Measurements from ENCODE around the gene SIAH2.

SIAH2 gene

DNA sequence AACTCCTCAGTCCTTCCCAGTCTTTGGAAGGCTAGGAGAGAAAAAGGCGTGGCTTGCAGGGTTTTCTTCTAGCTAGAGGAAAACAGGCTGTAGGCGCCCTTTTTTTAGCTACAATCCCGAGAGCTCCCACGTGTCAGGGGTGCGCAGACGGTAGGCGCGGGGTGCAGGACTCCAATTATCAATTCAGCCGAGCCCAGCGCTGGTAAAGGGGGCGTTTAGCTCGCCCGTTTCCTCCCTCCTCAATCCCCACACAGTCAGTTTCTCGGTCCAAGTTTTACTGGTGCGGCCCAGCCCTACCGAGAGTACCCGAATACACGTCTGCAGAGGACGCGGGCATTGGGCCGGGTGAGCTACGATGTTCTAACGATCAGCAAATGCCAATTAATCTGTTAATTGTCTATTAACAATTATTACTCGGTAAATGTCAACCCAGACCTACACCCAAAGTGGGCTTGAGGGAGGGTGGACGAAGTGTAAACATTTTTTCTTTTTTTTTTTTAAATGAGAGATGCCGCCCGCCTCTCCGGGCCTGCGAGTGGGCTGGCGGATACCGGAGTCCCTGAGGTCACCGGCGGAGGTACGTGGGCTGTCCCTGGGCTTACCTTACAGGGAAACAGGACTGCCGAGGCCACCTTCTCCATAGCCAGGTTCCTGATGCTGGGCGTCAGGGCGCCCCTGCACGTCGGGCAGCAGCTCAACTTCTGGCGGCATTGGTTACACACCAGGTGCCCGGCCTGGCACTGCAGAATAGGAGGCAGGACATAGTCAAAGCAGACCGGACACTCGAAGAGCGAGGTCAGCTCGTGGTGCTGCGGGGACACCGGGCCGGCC, 923 bp downstream of the SIAH2 start:
- H3K4me3 ChIP-seq (ENCODE audit: insufficient read depth, low read depth, low read length), result peak overlapping the region; percentile 63
- H3K9me3 ChIP-seq (ENCODE audit: control insufficient read depth, low read length), result no peaks in the 10 kb centered on the region
- H3K36me3 ChIP-seq (ENCODE audit: control insufficient read depth, insufficient read depth, low read length), result no peaks in the 10 kb centered on the region
- H3K27me3 ChIP-seq (ENCODE audit: control insufficient read depth, insufficient read depth, low read length, poor library complexity, severe bottlenecking), result peaks cover 39% of the 10 kb centered on the region
- peaks cover 4% of the 10 kb centered on the region for H3K4me1 ChIP-seq (ENCODE audit: control insufficient read depth, insufficient read depth, low read length)
- H3K27ac ChIP-seq (ENCODE audit: insufficient read depth, low read depth, low read length, poor library complexity, severe bottlenecking), result no peak overlapping the region
- WGBS, 2 experiments, result 1% methylated on average over 47 to 48 of the region's 48 CpGs

DNA sequence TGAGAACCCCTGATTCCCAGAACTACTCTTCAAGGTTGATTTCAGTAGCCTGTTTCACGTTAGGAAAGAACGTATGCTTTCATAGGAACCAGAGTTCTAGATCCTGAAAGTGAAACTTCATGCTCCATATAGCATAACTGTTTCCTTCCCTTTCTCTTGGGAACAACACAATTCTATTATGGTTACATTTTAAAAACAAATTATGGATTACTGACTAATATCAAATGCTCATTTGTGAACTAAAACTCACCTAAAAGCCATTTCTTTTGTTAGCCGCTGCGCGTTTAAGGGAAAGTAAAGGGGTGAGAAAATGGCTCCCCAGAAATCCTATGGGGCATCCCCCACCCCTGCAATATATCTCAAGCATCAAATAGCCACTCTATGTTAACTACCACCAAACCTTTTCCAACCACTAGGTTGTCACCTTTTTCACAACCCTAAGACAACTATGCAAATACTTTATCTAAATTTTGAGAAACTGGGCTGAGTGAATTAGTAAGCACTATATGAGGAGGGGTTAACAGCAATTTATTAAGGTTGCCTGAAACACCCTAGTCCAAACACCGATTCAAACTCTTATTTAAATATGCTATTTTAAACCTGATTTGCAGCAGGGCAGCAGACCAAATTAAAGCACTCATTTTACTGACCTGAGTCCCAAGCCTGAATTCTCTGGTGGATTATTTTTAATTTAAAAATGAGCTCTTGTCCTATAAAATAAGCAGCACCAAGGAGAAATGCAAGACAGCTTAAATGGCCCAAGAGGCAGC, 2.4 kb downstream of the SIAH2 start:
- H3K27me3 ChIP-seq (ENCODE audit: control insufficient read depth, insufficient read depth, low read length, poor library complexity, severe bottlenecking), result peaks cover 38% of the 10 kb centered on the region
- peaks cover 4% of the 10 kb centered on the region for H3K4me1 ChIP-seq (ENCODE audit: control insufficient read depth, insufficient read depth, low read length)
- H3K27ac ChIP-seq (ENCODE audit: insufficient read depth, low read depth, low read length, poor library complexity, severe bottlenecking), result no peak overlapping the region
- 92 to 93% methylated on average over 6 of the region's 6 CpGs for WGBS, 2 experiments
- no peaks in the 10 kb centered on the region for H3K36me3 ChIP-seq (ENCODE audit: control insufficient read depth, insufficient read depth, low read length)
- H3K4me3 ChIP-seq (ENCODE audit: insufficient read depth, low read depth, low read length), result peak overlapping the region; percentile 63
- no peaks in the 10 kb centered on the region for H3K9me3 ChIP-seq (ENCODE audit: control insufficient read depth, low read length)

DNA sequence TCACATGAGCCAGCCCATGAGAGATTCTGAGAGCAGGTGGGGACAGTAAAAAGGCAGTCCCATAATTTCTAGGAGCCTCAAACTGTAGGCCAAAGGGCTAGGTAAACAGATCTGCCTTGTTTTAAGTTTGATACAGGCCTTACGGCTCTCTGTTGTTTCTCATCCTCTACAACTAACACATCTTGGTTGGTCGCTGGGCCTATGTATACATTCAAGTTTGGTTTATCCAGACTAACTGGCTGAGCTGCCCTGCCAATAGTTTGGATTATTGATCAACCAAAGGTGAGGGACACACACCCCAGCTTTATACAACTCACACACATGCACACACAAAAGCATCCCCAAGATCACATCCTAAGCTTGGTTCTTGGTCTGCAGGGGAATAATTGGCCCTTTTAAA, 3.0 kb downstream of the SIAH2 start:
- no peak overlapping the region for H3K4me3 ChIP-seq (ENCODE audit: insufficient read depth, low read depth, low read length)
- H3K36me3 ChIP-seq (ENCODE audit: control insufficient read depth, insufficient read depth, low read length), result no peaks in the 10 kb centered on the region
- 90 to 95% methylated on average over 2 of the region's 2 CpGs for WGBS, 2 experiments
- peaks cover 32% of the 10 kb centered on the region for H3K27me3 ChIP-seq (ENCODE audit: control insufficient read depth, insufficient read depth, low read length, poor library complexity, severe bottlenecking)
- H3K4me1 ChIP-seq (ENCODE audit: control insufficient read depth, insufficient read depth, low read length), result no peaks in the 10 kb centered on the region
- H3K9me3 ChIP-seq (ENCODE audit: control insufficient read depth, low read length), result no peaks in the 10 kb centered on the region
- no peak overlapping the region for H3K27ac ChIP-seq (ENCODE audit: insufficient read depth, low read depth, low read length, poor library complexity, severe bottlenecking)

DNA sequence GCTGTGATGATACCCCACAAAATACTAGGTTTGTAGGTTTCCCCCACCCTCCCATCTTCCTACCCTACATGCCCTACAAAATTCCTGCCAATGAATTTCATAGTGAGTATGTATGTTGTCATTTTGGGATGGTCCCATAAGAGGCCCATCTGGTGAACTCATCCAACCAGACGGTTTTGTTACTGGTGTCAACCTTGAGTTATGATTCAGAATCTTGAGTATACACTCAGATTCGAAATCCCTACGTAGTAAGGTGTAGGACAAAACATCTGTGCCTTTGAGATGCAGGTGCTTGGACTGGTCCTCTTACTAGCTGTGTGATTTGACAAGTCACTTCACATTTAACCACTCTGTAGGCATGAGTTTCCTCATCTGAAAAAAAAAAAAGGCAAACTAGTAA, 3.6 kb downstream of the SIAH2 start:
- 95 to 96% methylated on average over 3 of the region's 3 CpGs for WGBS, 2 experiments
- H3K27ac ChIP-seq (ENCODE audit: insufficient read depth, low read depth, low read length, poor library complexity, severe bottlenecking), result no peak overlapping the region
- H3K4me3 ChIP-seq (ENCODE audit: insufficient read depth, low read depth, low read length), result no peak overlapping the region
- peaks cover 26% of the 10 kb centered on the region for H3K27me3 ChIP-seq (ENCODE audit: control insufficient read depth, insufficient read depth, low read length, poor library complexity, severe bottlenecking)
- H3K4me1 ChIP-seq (ENCODE audit: control insufficient read depth, insufficient read depth, low read length), result no peaks in the 10 kb centered on the region
- no peaks in the 10 kb centered on the region for H3K9me3 ChIP-seq (ENCODE audit: control insufficient read depth, low read length)
- H3K36me3 ChIP-seq (ENCODE audit: control insufficient read depth, insufficient read depth, low read length), result no peaks in the 10 kb centered on the region

DNA sequence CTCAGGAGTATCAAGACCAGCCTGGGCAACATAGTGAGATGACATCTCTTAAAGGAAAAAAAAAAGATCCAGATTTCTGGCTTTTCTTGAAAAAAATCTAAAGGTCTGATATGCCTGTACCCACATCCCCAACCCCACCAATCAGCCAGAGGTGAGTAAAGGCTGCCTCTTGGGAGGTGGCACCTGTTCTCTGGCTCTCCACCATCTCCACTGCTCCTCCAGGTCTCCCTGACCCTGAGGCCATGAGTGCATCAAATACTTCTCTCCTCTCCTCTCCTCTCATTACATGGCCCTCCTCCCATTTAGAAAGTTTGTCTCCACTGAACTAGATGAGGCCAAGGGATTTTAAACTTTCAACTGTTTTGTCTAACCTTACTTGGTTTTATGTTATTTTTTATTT, 5.2 kb downstream of the SIAH2 start:
- H3K4me3 ChIP-seq (ENCODE audit: insufficient read depth, low read depth, low read length), result no peak overlapping the region
- no peak overlapping the region for H3K27ac ChIP-seq (ENCODE audit: insufficient read depth, low read depth, low read length, poor library complexity, severe bottlenecking)
- H3K27me3 ChIP-seq (ENCODE audit: control insufficient read depth, insufficient read depth, low read length, poor library complexity, severe bottlenecking), result peaks cover 18% of the 10 kb centered on the region
- no peaks in the 10 kb centered on the region for H3K4me1 ChIP-seq (ENCODE audit: control insufficient read depth, insufficient read depth, low read length)
- no peaks in the 10 kb centered on the region for H3K9me3 ChIP-seq (ENCODE audit: control insufficient read depth, low read length)
- H3K36me3 ChIP-seq (ENCODE audit: control insufficient read depth, insufficient read depth, low read length), result no peaks in the 10 kb centered on the region

DNA sequence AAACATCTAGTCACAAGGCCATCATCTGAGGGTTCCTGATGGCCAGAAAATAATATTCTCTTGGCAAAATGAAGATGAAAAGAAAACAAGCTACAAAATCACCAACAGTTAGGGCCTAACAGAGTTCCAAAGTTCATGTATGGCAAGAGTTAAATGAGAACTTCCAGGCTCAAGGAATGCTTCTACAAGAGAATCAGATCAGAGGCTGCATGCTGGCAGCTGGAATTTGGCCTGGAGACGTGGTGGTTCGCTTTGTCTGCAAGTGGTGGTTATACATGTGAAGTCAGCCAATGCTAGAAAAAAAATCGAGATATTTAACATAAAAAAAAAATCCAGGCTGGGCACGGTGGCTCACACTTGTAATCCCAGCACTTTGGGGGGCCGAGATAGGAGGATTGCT, 5.6 kb downstream of the SIAH2 start:
- Histone ChIP-seq H3K4me1 (ENCODE audit: control insufficient read depth, insufficient read depth, low read length) (no peaks in the 10 kb centered on the region), H3K4me3 (ENCODE audit: insufficient read depth, low read depth, low read length) (no peak overlapping the region), H3K36me3 (ENCODE audit: control insufficient read depth, insufficient read depth, low read length) (no peaks in the 10 kb centered on the region), H3K27me3 (ENCODE audit: control insufficient read depth, insufficient read depth, low read length, poor library complexity, severe bottlenecking) (peaks cover 16% of the 10 kb centered on the region), H3K9me3 (ENCODE audit: control insufficient read depth, low read length) (no peaks in the 10 kb centered on the region), H3K27ac (ENCODE audit: insufficient read depth, low read depth, low read length, poor library complexity, severe bottlenecking) (no peak overlapping the region)
- 71 to 75% methylated on average over 5 of the region's 5 CpGs for WGBS, 2 experiments

DNA sequence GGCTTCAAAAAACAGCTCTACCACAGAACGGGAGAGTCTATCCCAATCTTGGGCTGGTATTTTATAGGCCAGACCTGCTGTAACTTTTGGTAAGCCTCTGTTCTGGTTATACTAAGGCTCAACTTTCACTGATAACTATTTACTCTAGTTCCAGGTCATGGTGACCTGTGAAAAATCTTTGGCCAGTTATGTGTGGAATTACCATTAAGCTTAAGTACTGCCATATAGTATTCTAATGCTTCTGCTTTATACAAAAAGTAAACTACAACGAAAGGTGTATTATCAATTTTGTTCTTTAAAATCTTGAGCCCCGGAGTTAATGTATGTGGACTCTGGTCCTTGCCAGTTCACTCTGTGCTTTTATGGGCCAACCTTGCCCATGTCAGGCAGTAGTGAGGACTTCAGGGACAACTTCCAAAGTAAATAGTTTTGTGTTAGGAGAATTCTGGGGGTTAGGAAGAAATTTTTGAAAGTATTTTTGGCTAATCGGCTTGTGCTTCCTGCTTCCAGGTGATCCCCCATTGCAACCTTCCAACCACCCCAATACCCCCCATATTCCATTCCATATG, 6.4 kb downstream of the SIAH2 start:
- 95 to 98% methylated on average over 4 of the region's 4 CpGs for WGBS, 2 experiments
- H3K4me3 ChIP-seq (ENCODE audit: insufficient read depth, low read depth, low read length), result no peak overlapping the region
- no peak overlapping the region for H3K27ac ChIP-seq (ENCODE audit: insufficient read depth, low read depth, low read length, poor library complexity, severe bottlenecking)
- no peaks in the 10 kb centered on the region for H3K36me3 ChIP-seq (ENCODE audit: control insufficient read depth, insufficient read depth, low read length)
- H3K9me3 ChIP-seq (ENCODE audit: control insufficient read depth, low read length), result no peaks in the 10 kb centered on the region
- H3K4me1 ChIP-seq (ENCODE audit: control insufficient read depth, insufficient read depth, low read length), result no peaks in the 10 kb centered on the region
- H3K27me3 ChIP-seq (ENCODE audit: control insufficient read depth, insufficient read depth, low read length, poor library complexity, severe bottlenecking), result peaks cover 8% of the 10 kb centered on the region

DNA sequence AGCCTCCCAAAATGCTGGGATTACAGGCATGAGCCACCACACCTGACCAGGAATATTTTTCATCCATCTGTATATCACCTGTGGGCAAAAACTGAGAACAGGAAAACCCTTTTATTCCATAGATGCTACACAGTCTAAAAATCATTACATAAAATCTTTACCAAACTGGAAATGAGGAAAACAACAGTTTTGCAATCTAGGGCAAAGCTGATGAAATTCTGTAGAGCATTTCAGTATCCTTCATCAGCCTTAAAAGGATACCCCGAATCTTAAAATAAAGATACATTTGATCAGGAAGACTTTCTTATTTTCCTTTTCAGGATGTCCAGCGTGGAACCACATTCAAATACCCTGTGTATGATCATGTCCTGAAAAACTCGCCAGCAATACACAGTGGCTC, 7.1 kb downstream of the SIAH2 start:
- no peaks in the 10 kb centered on the region for H3K36me3 ChIP-seq (ENCODE audit: control insufficient read depth, insufficient read depth, low read length)
- H3K27me3 ChIP-seq (ENCODE audit: control insufficient read depth, insufficient read depth, low read length, poor library complexity, severe bottlenecking), result peaks cover 2% of the 10 kb centered on the region
- no peaks in the 10 kb centered on the region for H3K4me1 ChIP-seq (ENCODE audit: control insufficient read depth, insufficient read depth, low read length)
- H3K27ac ChIP-seq (ENCODE audit: insufficient read depth, low read depth, low read length, poor library complexity, severe bottlenecking), result no peak overlapping the region
- WGBS, 2 experiments, result 97% methylated on average over 3 of the region's 3 CpGs
- H3K4me3 ChIP-seq (ENCODE audit: insufficient read depth, low read depth, low read length), result no peak overlapping the region
- no peaks in the 10 kb centered on the region for H3K9me3 ChIP-seq (ENCODE audit: control insufficient read depth, low read length)

DNA sequence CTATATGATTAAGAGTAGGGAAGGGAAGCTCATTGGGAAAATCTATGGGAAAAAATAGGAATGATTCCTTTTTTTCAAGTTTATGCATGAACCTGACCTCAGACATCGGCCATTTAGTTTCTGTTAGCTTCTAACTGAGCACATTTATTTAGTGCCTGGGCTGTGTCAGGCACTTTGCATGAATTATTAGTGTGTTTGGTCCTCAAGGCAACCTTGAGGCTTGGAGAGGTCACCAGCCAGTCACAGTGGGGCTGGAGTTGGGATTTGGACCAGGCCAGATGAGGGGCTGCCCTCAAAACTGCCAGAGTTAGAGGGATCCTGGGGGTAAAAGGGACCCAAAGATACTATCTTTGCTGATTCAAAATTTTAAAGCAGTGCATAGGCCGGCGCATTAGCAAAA, 8.1 kb downstream of the SIAH2 start:
- 93 to 96% methylated on average over 3 of the region's 3 CpGs for WGBS, 2 experiments
- H3K9me3 ChIP-seq (ENCODE audit: control insufficient read depth, low read length), result no peaks in the 10 kb centered on the region
- no peaks in the 10 kb centered on the region for H3K27me3 ChIP-seq (ENCODE audit: control insufficient read depth, insufficient read depth, low read length, poor library complexity, severe bottlenecking)
- no peak overlapping the region for H3K27ac ChIP-seq (ENCODE audit: insufficient read depth, low read depth, low read length, poor library complexity, severe bottlenecking)
- no peak overlapping the region for H3K4me3 ChIP-seq (ENCODE audit: insufficient read depth, low read depth, low read length)
- H3K36me3 ChIP-seq (ENCODE audit: control insufficient read depth, insufficient read depth, low read length), result no peaks in the 10 kb centered on the region
- no peaks in the 10 kb centered on the region for H3K4me1 ChIP-seq (ENCODE audit: control insufficient read depth, insufficient read depth, low read length)

DNA sequence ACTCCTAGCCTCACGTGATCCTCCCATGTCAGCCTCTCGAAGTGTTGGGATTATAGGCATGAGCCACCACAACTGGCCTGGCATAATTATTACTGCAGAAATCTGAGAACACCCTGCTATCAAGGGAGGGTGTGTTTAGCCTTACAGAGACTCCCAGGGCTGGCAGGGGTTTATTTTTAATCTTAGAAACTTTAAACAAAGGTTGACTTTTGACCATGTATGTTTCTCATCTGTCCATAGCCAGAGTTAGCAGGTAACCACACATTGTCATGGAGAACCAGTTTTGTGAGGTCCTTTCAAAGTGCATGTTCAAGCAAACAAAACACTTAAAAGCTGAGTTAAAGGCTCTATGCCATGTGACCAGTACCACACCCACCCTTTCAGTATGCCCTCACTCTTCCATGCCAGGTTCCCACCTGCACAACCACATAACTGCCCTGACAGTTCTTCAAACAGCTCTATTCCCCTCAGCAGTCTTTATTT, 11.1 kb downstream of the SIAH2 start:
- H3K4me1 ChIP-seq (ENCODE audit: control insufficient read depth, insufficient read depth, low read length), result no peaks in the 10 kb centered on the region
- H3K9me3 ChIP-seq (ENCODE audit: control insufficient read depth, low read length), result no peaks in the 10 kb centered on the region
- 86 to 87% methylated on average over 2 of the region's 2 CpGs for WGBS, 2 experiments
- no peak overlapping the region for H3K27ac ChIP-seq (ENCODE audit: insufficient read depth, low read depth, low read length, poor library complexity, severe bottlenecking)
- no peaks in the 10 kb centered on the region for H3K36me3 ChIP-seq (ENCODE audit: control insufficient read depth, insufficient read depth, low read length)
- no peak overlapping the region for H3K4me3 ChIP-seq (ENCODE audit: insufficient read depth, low read depth, low read length)
- no peaks in the 10 kb centered on the region for H3K27me3 ChIP-seq (ENCODE audit: control insufficient read depth, insufficient read depth, low read length, poor library complexity, severe bottlenecking)
